ENCODE measurements around the gene MIPOL1.
"Not testable (repeated sequence)": the region's sequence is repeated elsewhere in the genome, so short reads cannot be mapped to it uniquely, and the experiment has no call there.

MIPOL1 gene, protein sequence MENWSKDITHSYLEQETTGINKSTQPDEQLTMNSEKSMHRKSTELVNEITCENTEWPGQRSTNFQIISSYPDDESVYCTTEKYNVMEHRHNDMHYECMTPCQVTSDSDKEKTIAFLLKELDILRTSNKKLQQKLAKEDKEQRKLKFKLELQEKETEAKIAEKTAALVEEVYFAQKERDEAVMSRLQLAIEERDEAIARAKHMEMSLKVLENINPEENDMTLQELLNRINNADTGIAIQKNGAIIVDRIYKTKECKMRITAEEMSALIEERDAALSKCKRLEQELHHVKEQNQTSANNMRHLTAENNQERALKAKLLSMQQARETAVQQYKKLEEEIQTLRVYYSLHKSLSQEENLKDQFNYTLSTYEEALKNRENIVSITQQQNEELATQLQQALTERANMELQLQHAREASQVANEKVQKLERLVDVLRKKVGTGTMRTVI

GRCh38 chr14:37197421-37198272, at the start of gene MIPOL1:
TSS of gene MIPOL1 (plus strand) at chr14:37197937. CDS start at chr14:37247889, 49,952 bp downstream.
- no peak for DNase-seq

- no peak for DNase-seq
Observed at GRCh38 chr14:37150414-37150813, 47.3 kb upstream of the MIPOL1 start.

DNA sequence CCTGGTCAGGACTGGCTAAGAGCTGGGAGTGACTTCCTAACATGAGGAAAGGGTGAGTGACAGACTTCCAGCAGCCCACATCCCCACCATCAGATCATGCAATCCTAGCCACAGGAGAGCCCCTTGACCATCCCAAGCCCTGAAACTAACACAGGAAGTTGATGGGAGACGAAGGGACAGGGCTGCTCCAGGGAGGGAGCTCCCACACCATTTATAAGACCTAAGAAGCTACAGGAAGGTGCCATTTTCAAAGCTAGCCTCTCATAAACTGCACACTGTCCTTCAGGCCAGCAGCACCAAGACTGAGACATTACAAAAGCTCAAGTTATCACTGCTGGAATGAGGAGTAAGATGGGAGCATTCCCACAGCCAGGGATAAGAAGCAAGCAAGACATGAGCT, 44.7 kb upstream of the MIPOL1 start:
- DNase-seq, result no peak

DNA sequence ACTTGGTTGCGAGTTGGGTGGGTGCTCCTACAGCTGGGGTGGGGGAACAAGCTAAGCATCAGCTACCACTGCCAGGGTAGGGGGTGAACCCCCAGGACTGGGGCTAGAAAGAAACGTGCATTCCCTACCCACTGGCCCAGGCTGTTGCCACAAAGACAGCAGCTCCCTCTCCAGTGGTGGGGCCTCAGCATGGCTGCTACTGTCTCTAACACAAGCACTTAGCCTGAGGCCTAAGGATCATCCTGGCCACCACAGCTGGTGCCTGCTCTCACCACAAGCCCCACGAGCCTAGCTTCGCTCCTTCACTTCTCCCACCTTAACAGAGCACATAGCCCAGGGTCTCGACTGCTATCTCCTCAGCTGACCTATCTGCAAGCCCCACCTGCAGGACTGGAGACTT, 44.3 kb upstream of the MIPOL1 start:
- DNase-seq, result no peak

DNA sequence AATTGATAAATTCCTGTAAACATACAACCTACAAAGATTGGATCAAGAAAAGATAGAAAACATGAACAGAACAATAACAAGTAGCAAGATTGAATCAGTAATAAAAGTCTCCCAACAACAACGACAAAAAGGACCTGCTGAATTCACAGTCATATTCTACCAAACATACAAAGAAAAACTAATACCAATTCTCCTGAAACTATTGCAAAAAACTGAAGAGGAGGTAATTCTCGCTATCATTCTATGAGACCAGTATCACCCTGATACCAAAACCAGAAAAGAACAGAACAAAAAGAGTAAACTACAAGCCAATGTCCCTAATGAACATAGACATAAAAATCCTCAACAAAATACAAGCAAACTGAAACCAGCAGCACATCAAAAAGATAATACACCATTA, 39.8 kb upstream of the MIPOL1 start:
- no peak for DNase-seq

DNA sequence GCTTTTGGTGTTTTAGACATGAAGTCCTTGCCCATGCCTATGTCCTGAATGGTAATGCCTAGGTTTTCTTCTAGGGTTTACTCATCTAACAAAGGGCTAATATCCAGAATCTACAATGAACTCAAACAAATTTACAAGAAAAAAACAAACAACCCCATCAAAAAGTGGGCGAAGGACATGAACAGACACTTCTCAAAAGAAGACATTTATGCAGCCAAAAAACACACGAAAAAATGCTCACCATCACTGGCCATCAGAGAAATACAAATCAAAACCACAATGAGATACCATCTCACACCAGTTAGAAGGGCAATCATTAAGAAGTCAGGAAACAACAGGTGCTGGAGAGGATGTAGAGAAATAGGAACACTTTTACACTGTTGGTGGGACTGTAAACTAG, 35.4 kb upstream of the MIPOL1 start:
- not testable (repeated sequence) for DNase-seq

DNA sequence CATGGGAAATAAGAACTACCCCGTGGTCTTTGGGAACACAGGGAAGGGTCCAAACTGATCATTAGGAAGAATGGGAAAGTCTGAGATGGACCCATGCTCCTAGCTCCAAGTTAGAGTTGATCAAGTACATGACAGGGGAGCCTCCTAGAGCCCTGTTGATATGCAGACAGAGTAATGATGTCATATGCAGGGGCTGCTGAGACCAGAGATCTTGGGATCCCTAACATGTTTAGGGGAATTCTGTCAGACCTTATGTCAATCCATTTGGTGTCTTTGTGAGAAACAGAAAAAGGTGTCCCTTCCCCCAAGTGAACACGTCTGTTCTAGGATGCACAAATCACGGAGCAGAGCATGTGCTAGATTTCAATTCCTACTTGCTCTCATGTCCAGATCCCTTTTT, 31.9 kb upstream of the MIPOL1 start:
- DNase-seq, result no peak

DNA sequence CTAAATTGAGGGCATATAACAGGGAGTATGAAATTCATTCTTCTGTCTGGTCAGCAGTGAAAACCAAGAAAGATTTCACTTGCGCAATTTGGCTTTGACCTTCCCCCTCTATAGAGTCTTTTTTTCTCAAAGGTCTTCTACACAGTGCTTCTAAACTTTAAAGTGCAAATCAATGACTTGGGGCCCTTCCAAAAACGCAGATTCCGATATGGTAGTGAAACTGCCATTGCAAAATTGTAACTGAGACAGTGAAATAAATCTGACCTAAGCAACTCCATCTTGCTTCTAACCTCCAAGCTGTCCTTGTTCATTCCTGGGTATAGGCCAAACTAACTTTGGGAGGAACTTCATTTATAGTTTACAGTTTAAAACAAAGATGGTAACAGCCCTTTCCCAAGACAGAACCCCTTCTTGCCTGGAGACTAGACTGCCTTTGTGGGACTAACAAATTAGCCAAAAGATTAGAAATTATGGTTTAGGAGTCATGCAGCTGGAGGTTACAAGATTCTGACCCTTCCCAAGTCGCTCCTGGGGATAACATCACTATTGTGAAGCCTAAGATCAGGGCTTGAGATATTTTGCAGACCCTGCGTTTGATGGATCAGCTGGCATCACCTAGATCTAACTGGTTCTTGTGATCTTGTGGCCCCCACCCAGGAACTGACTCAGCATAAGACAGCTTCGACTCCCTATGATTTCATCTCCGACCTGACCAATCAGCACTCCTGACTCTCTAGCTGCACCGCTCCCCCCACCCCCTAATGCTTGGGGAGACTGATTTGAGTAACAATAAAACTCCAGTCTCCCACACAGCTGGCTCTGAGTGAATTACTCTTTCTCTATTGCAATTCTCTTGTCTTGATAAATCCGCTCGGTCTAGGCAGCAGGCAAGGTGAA, 30.3 kb upstream of the MIPOL1 start:
- no peak for DNase-seq

GRCh38 chr14:37168721-37169120, 29.0 kb upstream of the MIPOL1 start:
- no peak for DNase-seq

GRCh38 chr14:37170237-37170636, 27.5 kb upstream of the MIPOL1 start:
- no peak for DNase-seq

- no peak for DNase-seq
Observed at GRCh38 chr14:37170993-37171392, 26.7 kb upstream of the MIPOL1 start.

GRCh38 chr14:37171678-37172023, 26.1 kb upstream of the MIPOL1 start:
- no peak for DNase-seq

DNA sequence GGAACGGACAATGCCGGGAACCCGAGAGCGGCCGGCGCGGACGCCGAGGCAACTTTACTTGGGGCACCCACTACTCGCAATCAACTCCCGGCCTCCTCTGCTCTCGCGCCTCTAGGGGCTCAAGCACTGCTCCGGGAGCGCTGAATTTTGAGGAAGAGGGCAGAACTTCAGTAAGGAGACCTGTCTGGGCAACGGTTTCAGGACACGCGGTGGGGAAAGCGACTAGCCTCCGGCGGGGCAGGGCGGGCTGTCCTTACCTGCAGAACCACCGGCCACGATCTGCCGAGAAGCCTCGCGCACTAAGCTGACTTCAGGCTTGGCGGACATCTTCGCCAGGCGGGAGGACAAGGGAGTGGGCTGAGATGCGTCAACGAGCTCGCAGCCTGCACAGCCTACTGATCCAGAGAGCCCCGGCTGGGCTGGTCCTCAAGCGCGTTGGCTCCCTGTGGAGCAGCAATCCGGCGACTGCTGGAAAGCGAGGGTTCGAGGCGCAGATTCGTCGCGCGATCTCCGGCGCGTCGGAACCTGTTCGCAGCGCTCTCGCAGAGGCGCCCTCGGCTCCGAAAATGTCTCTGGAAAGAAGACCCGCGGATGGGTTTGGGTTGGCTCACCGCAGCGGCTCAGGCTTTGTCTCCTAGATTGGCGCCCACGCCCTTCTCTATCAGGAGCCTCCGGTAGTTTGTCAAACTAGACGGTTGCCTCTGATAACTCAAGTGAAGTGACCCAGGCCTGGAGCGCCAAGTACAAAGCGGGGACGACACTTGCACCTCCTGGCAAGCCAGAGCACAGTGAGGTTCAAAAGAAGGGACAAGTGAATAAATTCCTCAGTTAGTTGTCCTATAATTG, 25.5 kb upstream of the MIPOL1 start, which contains the start of gene SLC25A21:
Gene SLC25A21, minus strand, starts transcription at position 583 of the 846 bp plus-strand sequence.
- DNase-seq, result no peak

DNA sequence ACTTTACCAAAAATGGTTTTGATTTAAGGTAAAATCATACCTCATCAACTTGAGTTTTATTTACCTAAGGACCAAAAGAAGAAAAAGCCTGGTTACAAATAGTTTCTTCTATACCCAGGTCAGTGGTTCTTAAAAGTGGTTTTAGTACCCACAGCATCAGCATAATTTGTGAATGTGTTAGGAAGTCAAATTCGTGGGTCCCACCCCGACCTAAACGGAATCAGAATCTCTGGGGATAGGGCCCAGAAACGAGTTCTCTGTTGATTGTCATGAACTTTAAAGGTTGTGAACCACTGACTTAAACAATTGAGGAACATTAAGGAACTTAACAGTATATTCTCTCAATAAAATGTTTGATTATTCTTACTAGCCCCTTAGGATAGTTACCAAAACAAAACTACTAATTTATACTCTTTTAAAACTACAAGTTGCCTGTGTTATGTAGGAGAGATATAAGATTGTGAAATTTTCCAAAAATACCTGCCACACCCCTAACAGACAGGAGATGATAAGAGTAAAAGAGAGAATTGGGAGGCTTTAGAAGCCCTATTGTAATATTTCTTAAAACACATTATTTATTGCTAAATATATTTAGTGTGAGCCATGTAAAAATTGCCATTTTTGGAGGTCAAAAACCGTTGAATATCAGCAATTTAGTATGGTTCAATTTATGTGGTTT, 24.7 kb upstream of the MIPOL1 start:
- DNase-seq, result no peak

DNA sequence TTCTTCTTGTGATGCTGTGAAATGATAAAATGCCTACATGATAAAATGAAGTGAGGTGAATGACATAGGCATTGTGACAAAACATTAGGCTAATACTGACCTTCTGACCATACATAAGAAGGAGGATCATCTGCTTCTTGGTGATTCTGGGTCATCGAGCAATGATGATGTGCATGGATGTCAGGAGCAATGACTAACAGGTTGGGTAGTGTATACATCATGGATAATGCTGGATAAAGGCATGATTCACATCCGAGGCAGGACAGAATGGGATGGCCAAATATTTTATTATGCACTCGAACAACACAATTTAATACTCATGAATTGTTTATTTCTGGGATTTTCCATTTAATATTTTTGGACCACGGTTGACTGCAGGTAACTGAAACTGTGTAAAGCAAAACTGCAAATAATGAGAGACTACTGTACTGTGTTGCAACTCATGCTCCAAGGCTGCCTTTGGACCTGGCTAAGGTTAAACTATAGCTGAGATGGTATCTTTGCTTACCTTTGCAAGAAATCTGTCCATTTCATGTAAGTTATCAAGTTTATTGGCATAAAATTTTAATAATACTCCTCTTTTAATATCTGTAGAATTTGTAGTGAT, 17.7 kb upstream of the MIPOL1 start:
- DNase-seq, result no peak

GRCh38 chr14:37180886-37181285, 16.9 kb upstream of the MIPOL1 start:
- not testable (repeated sequence) for DNase-seq

DNA sequence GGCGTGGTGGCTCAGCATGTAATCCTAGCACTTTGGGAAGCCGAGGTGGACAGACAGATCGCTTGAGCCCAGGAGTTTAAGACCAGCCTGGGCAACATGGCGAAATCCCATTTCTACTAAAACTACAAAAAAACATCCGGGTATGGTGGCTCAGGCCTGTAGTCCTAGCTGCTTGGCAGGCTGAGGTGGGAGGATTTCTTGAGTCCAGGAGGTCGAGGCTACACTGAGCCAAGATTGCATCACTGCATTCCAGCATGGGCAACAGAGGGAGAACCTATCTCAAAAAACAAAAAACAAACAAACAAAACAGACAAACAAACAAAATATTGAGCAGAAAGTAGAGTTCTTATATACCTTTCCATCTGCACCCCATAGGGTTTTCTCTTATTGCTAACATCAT, 16.3 kb upstream of the MIPOL1 start:
- DNase-seq, result no peak

- DNase-seq, result not testable (repeated sequence)
Observed at GRCh38 chr14:37184520-37184919, 13.2 kb upstream of the MIPOL1 start.

DNA sequence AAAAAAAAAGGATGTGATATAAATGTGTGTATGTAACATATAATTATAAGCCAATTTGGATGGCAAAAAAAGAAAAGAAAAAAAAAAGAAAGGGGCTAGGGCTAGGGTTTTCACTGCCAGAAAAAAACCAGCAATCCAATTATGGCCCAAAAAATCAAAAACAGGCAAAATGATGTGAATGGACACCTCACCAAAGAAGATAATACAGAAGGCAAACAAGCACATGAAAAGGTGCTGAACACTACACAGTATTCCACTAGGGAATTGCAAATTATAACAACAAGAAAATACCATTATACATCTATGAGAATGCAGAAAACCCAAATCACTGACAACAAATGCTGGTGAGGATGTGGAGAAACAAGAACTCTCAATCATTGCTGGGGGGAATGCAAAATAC, 12.1 kb upstream of the MIPOL1 start:
- no peak for DNase-seq

DNA sequence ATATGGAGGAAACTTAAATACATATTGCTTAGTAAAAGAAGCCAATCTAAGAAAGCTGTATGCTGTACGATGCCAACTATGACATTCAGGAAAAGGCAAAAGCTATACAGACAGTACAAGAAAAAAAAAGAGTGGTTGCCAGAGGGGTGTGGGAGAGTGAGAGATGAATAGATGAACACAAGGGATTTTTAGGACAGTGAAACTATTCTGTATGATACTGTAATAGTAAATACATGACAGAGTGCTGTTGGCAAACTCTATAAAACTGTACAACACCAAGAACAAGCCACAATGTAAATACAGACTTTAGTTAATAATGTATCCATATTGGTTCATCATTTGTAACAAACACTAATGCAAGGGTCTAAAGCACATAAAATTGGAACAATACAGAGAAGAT, 10.9 kb upstream of the MIPOL1 start:
- DNase-seq, result no peak

GRCh38 chr14:37187294-37187693, 10.4 kb upstream of the MIPOL1 start:
- no peak for DNase-seq
